GM21515 (cell line): Measurements from ENCODE around the gene APOBEC3G.

Source experiments
- ATAC-seq: cut with Tn5 transposase; IDR thresholded peaks from one replicate; pipeline ENCODE4 v1.9.1; 2021; ENCODE audit not compliant: unreplicated experiment

APOBEC3G gene

DNA sequence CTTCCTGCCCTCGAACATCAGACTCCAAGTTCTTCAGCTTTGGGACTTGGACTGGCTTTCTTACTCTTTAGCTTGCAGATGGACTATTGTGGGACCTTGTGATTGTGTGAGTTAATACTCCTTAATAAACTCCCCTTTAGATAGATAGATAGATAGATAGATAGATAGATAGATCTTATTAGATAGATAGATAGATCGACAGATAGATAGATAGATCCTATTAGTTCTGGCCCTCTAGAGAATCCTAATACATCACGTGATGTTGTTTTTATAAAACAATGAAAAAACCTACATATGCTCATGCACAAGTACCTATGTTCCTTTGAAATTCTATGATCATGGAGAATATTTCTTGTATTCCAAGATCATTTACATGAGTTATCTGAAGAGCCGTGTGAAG is 43.9 kb downstream of the APOBEC3G start:
- no peak for ATAC-seq

DNA sequence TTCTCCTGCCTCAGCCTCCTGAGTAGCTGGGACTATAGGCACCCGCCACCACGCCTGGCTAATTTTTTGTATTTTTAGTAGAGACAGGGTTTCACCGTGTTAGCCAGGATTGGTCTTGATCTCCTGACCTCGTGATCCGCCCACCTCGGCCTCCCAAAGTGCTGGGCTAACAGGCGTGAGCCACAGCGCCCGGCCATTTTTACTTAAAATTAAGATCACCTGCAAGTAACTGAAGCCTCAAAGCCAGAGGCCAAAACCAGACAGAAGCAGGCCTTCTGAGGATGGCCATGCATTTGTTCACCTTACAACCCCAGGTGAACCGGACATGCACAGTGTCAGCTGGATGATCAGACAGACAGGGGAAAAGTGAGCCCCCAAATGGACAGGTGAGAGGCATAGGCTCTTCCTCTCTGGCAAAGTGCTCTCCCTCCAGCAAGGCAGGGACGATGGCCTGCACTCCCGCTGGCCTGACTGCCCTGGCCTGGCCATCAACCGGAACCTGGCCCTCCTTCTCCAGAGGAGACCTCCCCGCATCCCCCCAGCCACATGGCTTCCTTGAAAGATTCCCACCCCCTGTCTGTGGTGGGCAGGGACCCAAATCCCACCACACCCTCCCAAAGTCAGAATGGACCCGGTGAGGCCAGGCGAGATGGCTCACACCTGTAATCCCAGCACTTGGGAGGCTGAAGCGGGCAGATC is 45.8 kb downstream of the APOBEC3G start:
- no peak for ATAC-seq

DNA sequence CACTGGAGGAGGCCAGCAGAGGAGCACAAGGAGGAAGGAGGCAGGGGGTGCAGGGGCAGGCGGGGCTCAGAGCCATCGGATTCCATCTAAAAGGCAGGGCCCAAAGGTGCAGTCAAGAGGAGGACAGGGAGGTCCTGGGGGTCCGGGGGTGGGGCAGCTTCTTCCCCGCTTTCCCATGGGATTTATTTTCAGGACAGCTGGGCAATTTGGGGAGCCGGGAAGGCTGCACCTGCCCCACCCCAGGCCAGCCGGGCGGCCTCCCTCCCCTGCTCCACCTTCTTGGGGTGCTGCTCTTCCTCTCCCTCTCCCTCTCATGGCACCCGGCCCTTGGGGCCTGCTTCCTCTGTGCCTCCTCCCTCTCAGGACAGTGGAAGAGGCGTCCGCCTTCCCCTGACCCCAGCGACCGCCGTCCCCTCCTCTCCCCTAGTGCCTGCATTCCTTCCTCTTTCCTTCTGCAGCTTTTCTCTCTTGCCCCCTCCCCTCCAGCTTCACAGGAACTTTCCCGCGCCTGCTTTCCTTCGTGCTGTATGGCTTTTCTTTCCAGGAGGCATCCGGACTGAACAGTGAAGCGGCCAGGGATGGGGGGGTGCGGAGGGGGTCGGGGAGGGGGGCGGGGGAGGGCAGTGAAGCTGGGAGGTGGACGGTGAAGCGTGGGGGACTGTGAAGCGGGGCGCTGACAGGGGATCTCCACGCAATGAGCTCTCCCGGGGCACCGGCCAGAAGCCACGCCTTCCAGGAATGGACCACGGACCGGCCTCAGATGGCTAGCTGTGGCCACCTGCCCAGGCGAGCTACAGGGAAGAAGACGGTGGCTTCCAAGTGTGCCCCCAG is 46.9 kb downstream of the APOBEC3G start:
- ATAC-seq: no peak

DNA sequence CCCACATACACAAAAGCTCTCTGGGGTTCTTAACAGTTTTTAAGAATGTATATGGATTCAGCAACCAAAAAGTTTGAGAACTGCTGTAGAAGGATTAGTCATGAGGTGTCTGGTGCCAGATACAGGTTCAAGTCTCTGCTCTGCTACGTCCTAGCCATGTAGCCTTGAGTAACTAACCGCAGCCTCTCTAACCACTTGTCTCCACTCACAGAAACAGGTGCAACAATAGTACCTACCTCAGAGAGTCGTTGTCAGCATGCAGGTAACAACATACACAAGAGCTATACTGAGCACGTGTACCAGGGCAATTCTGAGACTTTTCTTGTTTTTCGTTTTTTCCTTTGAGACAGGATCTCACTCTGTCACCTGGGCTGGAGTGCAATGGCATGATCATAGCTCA is 48.5 kb downstream of the APOBEC3G start:
- ATAC-seq: no peak

DNA sequence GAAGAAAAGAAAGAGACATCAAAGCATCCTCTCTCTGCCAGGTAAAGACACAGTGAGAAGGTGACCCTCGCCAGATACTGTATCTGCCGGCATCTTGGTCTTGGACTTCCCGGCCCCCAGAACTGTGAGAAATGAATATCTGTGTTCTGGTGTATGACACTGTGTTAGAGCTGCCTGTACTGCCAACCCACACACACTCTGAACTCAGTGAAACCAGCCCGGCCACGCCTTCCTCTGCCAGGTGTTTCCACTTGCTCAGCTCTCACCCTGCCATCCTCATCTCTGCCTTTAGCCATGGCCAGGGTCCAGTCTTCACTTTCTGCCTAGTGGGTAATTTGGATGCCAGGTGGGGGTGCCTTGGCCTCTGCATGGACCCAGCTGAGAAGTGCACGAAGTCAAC is 51.4 kb downstream of the APOBEC3G start:
- no peak for ATAC-seq

DNA sequence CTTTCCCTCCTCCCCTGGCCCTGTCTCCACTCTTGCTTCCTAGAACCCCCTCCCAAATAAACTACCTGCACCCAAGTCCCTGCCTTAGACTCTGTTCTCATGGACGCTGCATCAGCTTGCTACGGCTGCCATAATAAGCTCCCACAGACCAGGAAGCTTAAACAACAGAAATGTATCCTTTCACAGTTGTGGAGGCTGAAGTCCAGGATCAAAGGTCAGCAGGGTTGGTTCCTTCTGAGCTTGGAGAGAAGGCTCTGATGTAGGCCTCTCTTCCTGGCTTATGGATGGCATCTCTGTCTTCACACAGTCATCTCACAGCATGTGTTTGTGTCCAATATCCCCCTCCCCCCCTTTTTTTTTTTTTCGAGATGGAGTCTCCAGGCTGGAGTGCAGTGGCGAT is 52.0 kb downstream of the APOBEC3G start:
- no peak for ATAC-seq

DNA sequence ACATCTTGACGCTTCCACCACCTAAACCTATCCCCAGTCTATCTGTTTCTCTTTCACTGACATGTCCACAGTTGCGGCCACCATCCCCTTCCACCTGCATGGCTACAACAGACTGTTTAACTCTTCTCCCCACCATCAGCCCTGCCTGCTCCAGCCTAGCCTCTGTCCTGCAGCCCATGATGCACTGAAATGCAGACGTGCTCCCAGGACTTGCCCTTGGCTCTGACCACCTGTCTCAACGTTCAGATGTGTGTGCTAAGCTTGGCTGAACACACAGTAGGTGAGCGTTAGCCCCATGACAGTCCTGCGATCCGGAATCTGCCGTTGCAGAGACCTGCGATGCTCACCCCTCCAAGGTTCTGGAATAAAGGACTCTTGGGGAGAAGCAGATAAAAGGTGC is 52.7 kb downstream of the APOBEC3G start:
- ATAC-seq: no peak

DNA sequence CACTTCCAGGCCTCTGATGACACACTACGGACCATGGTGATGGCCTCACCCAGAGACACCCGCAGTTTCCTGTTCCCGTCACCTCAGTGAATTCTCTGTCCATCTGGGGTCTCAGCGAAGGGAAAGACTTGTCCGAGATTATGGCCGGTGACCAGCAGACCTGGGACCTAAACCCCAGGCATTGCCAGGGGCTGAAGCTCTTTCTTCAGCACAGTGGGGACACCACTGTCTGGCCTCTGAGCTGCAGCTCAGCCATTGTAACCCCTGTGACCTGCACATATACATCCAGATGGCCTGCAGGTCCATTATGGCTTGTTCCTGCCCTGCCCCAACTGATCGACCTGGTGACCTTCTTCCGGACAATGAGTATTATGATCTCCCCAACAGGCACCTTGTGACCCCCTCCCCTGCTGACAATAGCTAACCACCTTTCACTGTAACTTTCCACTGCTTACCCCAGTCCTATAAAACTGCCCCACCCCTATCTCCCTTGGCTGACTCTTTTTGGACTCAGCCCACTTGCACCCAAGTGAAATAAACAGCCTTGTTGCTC is 53.2 kb downstream of the APOBEC3G start:
- ATAC-seq: no peak

DNA sequence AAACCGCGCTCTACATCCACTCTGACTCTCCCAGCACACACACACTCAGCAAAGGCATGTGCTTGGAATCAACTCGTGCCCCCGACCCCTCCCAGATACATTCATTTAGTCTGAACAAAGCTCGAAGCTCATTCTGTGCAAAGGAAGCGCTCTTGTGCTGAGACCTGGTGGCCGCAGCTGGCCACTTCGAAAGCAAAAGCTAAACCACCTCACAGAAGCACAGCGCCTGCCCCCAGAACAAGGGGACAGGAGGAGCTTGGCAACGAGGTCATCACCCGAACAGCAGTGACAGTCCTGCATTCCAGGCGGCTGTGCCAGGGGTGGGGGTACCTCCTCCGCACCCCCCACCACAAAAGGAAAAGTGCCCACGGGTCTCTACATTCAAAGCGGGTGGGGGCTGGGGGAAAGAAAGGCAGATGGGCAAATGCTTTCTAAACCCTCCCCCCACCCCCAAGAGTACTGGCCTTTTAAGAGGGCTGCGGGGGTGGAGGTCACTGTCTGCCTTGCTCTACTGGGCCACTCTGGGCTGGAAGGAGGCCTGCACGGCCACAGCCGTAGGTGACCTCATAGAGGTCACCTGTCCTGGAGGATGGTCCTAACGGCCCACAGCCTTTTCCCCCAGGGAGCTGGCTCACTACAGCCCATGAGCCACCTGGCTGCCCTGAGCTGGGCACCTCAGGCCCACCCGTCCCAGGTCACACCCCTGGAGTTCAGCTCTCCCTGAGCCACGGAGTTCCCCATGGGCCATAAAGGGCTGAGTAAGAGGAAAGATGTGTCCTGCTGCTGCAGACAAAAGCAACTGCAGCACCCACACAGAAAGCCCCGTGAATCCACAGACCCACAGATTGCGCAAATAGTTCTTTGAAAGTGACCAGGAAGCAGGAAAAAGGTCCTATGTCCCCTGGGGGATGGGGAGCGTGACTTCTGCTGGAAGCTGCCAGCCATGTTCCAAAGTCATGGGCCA is 54.1 kb downstream of the APOBEC3G start:
- no peak for ATAC-seq

DNA sequence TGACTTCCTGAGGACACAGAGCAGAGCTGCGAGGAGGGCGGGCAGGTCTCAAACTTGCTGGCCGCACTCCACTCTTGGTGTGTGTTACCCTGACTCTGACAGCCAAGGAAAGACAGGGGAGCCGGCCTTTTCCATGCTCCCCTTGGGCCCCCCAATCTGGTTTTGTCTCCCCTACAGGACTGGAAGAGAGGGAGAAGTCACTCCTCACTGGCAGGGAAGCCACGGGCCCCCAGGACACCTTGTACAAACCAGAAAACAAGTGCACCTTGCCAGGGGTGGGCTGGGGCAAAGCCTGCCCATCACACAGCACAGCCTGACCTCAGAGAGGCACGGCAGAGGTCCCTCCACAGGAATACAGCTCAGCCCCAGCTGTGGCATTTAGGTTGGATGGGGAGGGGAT is 55.2 kb downstream of the APOBEC3G start:
- no peak for ATAC-seq

DNA sequence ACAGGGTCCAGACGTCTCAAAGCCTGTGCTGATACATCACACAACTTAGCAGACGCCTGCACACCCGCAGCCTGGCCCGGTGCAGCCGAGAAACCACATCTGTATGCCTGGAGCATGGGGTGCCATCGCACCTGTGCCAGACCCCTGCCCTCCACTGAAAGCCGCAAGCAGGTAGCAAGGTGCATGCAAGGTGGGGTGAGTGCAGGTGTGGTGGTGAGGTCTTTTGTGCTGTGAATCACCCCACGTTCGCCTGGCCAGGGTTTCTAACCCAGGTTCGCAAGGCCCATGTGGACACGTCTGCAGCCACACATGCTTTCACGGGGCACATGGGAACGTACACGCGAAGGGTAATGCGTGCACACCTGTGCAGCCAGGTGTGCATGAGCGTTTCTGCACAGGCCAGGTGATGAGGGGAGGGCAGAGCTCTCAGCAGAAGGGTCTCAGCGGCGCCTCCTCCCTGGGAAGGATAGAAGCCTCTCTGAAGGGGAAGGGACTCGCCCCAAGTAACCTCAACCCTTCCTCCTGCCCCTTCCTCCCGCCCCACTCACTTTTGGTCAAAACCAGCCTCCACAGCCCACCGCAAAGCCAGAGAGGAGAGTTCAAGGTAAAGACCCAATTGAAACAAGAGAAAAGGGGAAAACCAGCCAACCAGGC is 55.9 kb downstream of the APOBEC3G start:
- ATAC-seq: no peak

DNA sequence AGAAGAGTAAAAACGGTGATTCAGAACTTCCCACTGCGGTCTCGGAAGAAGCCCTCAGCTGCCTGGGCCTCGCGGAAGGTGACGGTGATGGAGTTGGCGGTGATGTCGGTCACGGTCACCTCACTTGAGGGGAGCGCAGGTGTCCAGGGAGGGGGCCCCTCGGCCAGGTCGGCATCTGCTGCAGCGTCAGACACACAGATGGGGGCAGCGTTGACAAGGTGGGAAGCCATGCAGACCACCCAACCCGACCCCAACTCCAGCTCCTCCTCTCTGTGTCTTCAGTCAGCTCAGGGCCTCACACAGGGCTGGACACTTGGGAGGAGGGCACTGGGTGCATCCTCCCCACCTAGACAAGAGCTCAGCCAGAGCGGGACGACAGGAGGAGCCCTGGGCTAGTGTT is 56.8 kb downstream of the APOBEC3G start:
- ATAC-seq: no peak

DNA sequence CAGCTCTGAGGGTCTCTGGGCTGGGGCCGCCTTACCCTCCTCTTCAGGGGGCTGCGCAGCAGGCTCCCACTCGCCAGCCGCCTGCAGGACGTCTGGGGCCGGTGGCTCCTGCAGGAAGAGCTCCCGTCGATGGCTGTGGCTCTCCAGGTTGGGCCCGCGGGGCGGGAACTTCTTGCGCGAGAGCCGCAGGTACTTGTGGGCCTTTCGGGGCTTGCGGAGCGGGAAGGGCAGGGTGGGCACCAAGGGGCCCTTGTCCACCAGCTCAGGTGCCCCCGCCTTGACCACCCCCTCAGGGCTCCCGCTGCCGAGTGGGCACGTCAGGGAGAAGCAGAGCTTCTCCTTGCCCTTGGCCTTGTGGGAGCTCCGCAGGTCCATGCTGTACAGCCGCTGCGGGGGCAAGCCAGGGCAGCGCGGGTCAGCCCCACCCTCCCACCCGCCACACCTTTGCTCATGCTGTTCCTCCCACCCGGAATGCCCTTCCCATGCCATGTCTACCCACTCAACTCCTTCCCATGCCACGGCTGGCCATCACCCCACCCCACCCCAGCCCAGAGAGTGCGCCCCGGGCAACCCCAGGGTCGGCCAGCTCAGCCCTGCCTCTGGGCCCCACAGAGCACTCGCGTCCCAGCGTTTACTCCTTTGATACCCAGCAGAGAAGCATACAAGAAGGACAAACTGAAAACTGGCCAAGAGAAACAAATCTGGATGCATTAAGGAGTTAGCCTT is 57.5 kb downstream of the APOBEC3G start:
- no peak for ATAC-seq

DNA sequence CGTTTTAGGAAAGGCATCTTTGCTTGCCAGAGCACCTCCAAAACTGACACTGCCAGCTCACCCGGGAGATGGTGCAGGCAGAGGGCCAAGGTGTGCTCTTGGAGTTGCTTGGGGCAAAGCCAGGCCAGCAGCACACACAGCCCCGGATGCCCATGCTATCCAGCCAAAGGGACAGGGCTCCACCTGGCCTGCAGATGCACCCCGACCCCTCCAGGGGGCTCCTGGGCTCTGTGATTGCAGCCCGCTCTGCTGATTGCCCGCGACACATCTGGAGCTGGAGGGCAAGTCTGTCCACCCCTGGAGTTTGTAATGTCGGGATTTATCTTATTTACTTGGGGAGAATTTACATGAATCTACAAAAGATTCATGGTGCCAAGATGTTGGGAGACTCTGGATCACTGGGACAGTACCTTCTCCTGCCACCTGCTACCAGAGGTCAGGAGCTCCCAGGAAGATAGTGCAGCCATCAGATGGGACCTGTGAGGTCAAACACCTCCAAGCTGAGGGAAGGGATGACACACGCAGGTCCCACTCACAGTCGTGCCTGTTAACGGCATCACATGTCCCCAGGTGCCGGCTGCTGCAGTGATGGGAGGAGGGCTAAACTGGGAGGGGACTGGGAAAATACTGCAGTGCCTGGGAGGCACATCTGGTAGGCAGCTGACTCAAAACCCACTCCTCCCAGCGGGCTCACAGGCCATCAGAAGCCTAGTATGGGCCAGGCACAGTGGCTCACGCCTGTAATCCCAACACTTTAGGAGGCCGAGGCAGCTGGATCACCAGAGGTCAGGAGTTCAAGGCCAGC is 58.2 kb downstream of the APOBEC3G start:
- ATAC-seq: no peak

DNA sequence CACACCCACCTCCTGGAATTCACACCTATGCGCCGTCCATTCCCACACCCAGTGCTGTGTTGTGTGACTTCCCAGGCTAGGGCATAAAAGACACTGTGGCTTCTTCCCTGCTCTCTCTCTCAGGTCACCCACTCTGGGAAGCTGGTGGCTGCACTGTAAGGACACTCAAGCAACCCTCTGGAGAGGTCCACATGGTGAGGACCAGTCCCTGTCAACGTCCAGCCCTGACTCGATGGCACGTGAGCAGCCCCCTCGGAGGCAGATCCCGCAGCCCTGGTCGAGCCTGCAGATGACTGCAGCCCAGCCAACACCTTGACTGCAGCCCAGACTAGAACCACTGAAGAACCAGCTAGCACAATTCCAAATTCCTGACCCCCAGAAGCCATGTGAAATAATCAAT is 59.2 kb downstream of the APOBEC3G start:
- ATAC-seq: no peak
